IPS DF 6.9 (cell line): ENCODE results near the gene OR2S2.

Experiments
- DNase-seq: peaks from one replicate; pipeline ENCODE4 v3.0.0-alpha.2; 2013; ENCODE audit warnings: low read depth, low spot score
- H3K27ac ChIP-seq: one replicate; pipeline ENCODE4 v1.5.1; 2013; ENCODE audit warnings: low read length, control low read depth
- H3K27me3 ChIP-seq: 2 replicates; pipeline ENCODE4 v1.6.1; 2013; ENCODE audit warnings: mild to moderate bottlenecking, low read length; ENCODE audit not compliant: control insufficient read depth, insufficient read depth
- H3K36me3 ChIP-seq: 2 replicates; pipeline ENCODE4 v1.6.1; 2013; ENCODE audit warnings: low read length; ENCODE audit not compliant: control insufficient read depth, insufficient read depth
- H3K4me1 ChIP-seq: 2 replicates; pipeline ENCODE4 v1.6.1; 2013; ENCODE audit warnings: low read length; ENCODE audit not compliant: control insufficient read depth, insufficient read depth
- H3K4me3 ChIP-seq: 2 replicates; pipeline ENCODE4 v1.5.1; 2013; ENCODE audit warnings: mild to moderate bottlenecking, low read length
- H3K9me3 ChIP-seq: 2 replicates; pipeline ENCODE4 v1.6.1; 2013; ENCODE audit warnings: low read length, inconsistent platforms; ENCODE audit not compliant: control insufficient read depth, insufficient read depth
- WGBS: extraction: QIAGEN DNeasy Blood & Tissue Kit; methylation state at CpG from one replicate; pipeline ENCODE4 v1.1.7; 2013; ENCODE audit warnings: mixed read lengths, missing lambda C conversion rate; ENCODE audit not compliant: insufficient read length, insufficient coverage; 5-methylcytosine and 5-hydroxymethylcytosine counted together

Gene OR2S2

DNA sequence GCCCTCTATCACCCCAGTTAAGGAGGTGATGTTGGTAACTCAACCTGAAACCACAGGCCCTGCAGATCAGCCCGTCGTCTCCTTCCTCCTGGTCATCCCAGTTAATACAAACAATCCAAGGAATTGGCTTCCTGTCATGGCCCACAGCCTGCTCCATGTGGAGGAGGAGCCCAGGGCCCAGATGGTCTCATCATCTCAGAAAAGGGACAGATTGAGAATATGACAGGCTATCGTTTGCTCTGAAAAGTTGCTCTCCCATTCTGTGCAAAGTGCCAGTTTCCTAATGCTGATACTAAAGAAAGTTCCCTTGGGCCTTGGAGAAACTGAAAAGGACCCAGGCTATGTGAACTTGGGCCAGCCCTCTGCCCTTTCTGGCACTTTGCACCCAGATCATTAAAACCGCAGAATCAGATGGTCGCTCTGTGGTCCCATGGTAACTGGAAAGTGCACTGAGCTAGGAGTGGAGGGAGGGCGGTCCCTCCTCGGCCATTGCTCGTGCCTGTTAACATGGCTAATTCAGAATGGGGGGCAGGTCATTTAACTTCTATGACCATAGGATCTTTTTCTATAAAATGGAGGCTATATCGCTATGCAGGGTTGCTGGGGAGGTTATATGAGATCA lies 49.3 kb downstream of the OR2S2 start:
- Histone ChIP-seq H3K36me3 (no peaks in the 10 kb centered on the region), H3K27me3 (no peaks in the 10 kb centered on the region), H3K9me3 (no peaks in the 10 kb centered on the region), H3K4me1 (peaks cover 11% of the 10 kb centered on the region), H3K27ac (no peak overlapping the region), H3K4me3 (no peak overlapping the region)
- WGBS: no CpG with 5 or more reads among the region's 9 CpGs
- no peak for DNase-seq

DNA sequence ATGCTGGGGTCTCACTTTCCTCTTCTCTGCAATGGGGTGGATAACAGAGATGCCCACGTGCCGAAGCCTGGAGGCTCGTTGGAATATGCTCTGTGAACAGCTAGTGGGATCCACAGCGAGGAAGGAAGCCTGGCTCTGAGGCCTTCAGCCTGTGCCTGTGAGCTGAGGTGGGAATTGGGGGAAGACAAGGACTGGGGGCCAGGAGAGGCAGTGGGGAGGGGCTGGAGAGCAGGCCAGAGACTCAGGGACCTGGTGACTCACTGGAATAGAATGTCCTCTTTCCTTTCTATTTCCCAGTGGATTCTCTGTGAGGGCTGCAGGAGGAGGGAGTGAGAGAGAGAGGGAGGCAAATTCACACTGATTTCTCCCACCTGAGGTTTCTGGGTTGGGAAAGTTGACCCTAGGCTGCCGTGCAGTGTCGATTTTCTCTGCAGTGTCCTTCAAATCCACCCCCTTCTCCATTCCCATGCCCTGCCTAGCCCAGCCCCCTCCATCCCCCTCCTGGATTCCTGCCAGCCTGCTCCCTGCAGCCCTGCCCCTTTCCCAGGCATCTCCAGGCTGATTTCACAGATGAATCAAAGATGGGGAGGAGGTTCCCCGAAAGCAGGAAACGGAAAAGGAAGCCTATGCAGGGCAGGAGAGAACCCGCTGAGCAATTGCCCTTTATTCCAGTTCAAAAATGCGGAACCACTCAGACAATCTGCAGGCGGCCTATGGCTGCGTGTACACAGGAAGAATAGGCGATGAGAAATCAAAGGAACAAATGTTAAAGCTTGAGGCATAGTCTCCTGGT lies 50.0 kb downstream of the OR2S2 start:
- Histone ChIP-seq H3K27me3 (no peaks in the 10 kb centered on the region), H3K36me3 (no peaks in the 10 kb centered on the region), H3K4me1 (peaks cover 11% of the 10 kb centered on the region), H3K4me3 (no peak overlapping the region), H3K9me3 (no peaks in the 10 kb centered on the region), H3K27ac (no peak overlapping the region)
- peak; percentile 61 for DNase-seq
- no CpG with 5 or more reads among the region's 13 CpGs for WGBS
